Measurements from ENCODE around the gene ALOX15.
A peak's percentile ranks its signal among the peaks of the same experiment; 100 is the strongest.
"Not testable (repeated sequence)": the region's sequence is repeated elsewhere in the genome, so short reads cannot be mapped to it uniquely, and the experiment has no call there.

Gene ALOX15

DNA sequence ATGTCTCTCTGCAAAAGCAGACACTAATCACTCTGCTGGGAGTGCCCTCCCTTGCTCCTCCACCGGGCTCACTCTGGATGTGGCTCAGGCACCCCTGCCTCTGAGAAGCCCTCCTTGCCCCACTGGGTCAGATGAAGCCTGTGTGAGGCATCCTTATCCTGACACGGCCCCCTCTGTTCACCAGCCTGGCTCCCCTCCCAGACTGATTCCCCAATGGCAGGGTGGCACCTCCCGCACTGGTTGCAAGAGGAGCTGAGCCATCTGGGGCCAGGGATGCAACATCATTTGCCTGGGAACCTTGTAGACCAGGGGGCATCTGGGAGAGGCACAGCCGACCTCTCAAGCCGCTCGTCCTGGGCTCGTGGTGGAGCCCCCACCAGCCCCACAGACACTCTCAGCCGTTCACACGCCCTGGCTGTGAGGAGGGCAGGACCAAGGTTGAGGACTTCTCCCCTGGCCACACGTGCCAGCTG lies 50.5 kb downstream of the ALOX15 start:
- DNase-seq = no peak

DNA sequence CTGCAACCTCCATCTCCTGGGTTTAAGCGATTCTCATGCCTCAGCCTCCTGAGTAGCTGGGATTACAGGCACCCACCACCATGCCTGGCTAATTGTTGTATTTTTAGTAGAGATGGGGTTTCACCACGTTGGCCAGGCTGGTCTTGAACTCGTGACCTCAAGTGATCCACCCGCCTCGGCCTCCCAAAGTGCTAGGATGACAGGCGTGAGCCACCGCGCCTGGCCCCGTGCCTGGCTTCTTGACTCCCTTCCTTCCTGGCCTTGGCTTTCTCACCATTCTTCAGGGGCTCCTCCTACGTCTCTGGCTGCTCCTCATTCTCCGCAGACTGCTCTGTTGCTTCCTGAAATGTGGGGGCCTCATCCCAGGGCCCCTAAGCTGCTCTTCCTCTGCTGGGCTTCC lies 51.4 kb downstream of the ALOX15 start:
- DNase-seq = not testable (repeated sequence)

DNA sequence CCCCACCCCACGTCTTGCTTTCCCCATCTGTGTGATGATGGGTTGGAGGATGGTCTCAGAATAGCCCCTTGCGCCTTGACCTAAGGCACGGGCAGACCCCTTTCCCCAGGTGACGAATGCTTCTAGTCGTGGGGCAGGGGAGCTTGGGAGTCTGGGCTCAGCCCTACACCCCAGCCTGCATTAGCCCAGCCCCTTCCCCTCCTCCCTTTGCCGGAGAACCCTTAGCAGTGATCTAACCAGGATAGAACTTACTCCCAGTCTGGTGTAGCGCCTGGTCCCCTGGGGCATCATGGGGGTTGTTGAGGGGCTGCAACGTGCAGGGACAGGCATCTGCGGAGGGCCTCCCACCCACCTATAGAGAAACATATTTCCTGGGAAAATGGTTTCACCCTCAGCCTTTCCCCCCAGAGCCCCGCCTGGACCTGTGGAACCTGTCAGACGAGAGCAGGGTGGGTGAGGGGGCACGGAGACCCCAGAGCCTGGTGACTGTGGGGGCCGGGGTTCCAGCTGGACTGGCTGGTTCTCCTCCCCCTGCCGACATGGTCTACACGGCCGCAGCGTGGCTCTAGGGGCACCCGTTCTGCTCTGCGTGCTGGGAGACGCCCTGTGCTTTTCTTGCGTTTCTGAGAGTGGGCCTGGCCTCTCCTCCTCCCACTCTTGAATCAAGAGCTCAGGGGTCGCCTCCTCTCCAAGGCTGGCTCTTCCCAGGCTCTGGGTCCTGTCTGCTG lies 52.4 kb downstream of the ALOX15 start:
- no peak for DNase-seq

DNA sequence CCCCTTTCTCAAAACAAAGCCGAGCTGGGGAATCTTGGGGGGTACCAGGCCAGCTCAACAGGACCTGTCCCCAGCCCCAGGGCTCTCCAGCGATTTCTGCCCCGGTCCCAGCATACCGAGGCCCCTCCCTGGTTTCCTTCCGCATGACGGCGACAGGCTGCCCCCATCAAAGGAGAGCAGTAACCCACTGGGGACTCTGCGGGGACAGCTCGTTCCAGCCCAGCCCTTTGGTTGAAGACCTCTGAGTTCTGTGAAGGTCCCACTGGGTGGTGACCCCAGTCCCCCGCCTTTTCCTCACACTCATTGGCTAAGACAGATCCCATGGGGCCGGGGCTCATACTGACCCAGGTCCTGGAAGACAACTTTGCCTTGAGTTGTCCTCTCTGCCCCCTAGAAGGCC lies 53.1 kb downstream of the ALOX15 start:
- no peak for DNase-seq

DNA sequence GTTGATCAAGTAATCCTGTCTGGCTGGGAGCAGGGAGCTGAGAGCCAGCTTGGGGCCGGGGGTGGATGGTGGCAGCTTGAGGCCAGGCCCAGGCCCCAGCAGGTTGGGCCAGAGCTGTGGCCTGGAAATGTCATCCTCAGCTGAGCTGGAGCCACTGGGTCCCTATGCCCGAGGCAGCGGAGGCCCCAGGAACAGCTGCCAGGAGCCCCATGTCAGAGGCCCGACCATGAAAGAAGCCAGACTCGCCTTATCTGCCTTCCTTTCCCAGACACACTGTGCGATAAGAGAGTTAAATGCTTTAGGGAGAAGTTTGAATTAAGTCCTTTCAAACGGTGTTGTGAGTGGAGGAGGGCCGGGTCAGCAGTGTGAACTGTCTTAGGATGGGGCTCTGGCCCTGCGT lies 53.7 kb downstream of the ALOX15 start:
- DNase-seq = no peak

DNA sequence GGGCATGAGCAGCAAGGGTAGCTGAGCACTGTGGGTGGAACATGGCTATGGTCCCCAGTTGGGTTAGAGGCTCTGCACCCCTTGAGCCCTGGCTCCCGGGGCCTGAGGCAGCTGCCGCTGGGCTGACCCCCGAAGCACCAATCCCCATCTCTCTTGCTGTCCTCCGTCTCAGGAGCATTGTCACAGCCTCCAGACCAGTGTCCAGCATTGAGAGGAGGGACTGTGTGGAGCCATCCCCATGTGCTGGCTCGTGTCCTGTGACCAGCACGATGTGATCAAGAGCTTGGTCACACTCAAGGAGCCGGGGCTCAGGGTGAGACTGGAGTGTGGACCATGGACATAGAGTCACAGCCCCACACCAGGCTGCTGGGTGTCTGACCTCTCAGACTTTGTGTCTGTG lies 54.3 kb downstream of the ALOX15 start:
- DNase-seq = no peak

DNA sequence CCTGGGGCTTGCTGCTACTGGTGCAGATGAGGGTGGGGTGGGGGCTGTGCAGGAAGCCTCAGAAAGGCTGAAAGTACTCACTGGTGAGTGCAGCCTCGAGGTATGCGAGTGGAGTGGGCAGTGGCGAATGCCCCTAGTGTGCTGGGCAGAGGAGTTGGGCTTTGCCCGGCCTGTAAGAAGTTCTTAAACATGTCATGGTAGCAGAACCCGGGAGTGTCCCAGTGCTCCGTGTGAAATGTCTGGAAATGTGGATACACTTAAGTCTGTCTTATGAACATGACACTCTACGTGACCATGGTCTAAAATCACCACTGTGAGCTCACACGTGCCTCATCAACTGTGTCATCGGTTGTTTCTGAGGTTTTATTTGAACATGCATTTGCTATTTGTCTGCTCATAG lies 55.4 kb downstream of the ALOX15 start:
- no peak for DNase-seq

DNA sequence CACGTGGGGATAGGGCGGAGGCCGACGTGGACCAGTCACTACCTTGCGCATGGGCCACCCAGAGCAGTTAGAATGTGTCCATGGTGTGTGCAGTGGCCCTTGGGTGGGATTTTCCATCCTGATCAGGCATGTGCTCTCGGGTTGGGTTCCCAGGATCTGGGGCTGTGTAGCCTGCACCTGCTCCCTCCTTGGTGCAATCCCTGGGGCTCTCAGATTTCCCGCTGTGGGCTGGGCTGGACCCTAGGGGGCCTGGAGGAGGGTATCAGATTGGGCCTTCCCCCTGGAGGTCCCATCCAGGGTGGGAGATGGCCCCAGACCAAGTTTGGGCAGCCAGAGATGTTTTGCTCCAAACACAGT lies 55.9 kb downstream of the ALOX15 start:
- DNase-seq = no peak

DNA sequence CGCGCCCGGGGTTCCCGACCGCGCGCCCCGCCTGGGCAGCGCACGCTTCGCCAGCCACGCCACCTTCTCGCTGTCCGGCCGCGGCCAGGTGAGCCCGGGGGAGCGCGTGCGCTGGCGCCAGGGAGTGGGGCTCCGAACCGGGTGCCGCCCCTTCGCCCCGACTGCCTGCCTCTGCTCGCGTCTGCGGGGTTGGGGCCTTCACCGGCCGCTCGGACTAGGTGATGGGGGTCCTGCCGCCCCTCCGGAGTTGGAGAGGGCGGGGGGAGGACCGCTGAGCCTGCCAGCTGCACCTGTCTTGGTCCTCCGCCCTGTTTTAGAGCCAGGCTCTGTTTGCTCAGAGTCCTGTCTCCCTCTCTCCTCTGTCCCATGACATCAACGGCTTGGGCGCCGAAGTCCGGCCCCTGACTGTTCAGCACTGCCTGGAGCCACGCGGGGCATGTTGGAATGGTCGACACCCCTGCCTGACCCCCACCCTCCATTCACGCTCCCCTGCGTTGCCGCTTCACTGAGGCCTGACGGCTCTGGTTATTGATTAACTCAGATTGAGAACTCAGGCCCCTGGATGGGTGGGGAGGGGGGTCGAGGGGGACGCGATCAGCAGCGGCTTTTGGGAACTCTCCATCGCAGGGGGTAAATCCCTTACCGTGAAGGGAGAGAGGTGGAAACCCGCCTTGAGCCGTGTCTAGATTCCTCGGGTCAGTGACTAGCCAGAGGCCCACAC lies 56.4 kb downstream of the ALOX15 start:
- DNase-seq = no peak

DNA sequence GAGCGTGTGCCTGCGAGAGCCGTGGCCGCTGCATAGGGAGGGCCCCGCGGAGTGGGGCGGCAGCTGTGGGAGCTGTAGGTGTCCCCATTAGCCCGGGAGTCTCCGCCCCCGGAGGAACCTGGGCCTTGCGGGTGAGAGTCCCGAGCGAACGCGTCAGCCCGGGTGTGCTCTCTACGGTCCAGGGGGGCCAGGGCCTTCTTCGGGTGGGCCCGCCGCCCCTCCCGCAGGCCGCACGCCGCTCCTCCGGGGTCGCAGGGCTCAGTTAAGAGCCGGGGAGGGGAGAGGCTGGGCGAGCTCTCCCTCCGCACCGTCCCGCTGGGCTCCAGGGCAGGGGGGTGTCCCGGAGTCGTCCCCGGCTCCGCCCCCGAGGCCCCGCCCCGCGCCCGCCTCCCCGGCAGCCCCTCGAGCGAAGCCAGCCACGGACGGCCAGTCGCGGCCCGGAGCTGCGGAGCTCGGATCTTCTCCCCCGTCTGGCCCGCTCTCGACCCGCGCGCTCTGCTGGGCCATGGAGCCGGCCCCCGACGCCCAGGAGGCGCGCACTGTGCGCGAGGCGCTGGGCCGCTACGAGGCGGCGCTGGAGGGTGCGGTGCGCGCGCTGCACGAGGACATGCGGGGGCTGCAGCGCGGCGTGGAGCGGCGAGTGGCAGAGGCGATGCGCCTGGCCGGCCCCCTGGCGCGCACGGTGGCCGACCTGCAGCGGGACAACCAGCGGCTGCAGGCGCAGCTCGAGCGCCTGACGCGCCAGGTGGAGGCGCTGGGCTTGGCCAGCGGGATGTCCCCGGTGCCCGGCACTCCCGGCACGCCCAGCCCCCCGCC lies 57.2 kb downstream of the ALOX15 start, which contains the start of gene SMTNL2:
Gene SMTNL2 (plus strand): TSS at position 429 of the 816 bp plus-strand sequence. CDS start 77 bp downstream, at position 506.
- no peak for DNase-seq

DNA sequence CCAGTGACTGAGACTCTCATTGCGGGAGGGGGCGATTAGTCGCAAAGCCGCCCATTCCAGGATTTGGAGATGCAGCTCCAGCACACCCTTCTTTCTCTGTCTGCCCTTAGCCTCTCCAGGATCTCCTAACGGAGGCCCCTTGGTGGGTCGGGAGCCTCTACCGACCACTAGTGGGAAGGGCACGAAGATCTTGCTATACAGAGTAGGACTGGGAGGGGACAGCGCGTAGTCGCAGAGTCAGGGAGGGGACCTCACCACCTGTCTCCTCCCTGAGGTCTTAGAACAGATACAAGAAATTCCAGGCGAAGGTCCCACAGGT lies 57.7 kb downstream of the ALOX15 start:
- DNase-seq = peak in 1 of 2 donors; percentile 41

DNA sequence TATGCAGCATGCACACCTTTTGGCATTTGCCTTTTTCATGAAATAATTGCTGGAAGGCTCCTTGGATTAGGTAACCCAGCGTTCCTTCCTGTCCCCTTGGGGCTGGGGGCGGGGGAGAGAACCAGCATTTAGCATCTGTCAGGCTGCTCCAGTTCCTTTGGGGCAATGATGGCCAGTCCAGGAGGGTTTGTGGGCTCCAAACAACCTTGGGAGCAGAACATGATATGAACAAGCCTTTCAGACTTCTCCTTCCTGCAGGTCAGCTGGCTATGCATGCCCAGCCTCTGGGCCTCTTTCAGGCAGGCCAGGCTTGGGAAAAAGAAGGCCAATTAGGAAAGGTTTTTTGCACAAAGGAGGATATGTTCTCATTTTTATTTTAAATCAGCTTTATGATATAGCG lies 58.3 kb downstream of the ALOX15 start:
- DNase-seq = no peak

DNA sequence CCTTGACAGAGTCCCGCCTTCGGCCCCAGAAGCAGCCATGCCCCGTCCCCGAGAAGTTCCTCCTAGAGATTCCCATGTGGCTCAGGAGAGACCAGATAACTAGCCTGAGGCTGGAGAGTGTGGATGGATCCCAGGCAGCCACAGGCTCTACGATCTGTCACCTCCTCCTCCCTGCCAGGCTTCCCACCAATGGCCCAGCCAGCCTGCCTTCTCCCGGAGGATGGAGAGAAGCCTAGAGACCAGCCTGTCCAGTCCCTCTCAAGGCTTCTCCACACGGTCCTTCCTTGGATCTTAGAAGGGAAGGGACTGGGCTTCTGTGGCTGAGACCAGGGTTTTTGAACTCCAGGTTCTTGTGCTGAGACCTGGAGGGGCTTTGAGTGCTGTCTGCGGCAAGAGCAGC lies 58.8 kb downstream of the ALOX15 start:
- DNase-seq = no peak

DNA sequence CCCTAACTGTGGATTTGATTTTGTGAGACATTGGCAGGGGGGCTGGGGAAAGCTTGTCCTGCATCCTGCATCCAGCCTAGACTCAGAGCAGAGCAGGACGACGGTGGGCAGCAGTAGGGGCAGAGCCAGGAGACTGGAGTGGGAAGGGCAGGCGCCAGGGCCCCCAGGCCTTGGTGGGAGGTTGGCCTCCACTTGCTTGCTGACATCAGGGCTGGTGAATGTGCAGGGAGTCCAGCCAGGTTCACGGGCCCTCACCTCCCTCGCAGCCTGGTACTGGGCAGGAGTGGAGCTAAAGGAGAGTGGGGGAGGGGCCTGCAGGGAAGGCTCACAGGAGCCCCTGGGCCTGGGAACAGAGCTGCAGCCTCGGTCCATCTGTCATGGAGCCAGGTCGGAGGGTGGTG lies 59.4 kb downstream of the ALOX15 start:
- no peak for DNase-seq
